Stimulated activated CD4-positive, alpha-beta T cell treated with anti-CD3 and anti-CD28 coated beads, Interleukin-15, amount 100 ng/mL, for 1 hour (primary cell): ENCODE measurements around the gene DPYSL4.
"Not testable (repeated sequence)": the region's sequence is repeated elsewhere in the genome, so short reads cannot be mapped to it uniquely, and the experiment has no call there.

ENCODE experiments used
- DNase-seq, 2 donors: peaks; one replicate each; pipeline ENCODE4 v3.0.0-alpha.2; 2020; ENCODE audit warnings: low read depth in 1 of 2, low spot score in 1 of 2

DPYSL4 gene

DNA sequence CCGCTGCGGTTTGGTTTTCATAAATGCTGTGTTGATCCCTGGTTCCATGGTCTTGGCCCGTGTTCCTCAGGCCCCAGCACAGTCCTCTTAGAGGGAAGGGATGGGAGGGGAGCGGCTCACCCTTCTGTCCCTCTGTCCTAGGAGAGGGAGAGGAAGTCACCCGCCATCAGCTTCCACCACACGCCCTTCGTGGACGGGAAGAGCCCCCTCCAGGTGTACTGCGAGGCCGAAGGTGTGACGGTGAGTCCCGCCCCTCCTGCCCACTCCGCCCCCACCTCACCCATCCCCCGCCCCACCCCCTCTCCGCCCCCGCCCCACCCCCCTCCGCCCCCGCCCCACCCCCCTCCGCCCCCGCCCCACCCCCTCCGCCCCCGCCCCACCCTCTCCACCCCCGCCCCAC, 37.5 kb upstream of the DPYSL4 start:
- no peak for DNase-seq

DNA sequence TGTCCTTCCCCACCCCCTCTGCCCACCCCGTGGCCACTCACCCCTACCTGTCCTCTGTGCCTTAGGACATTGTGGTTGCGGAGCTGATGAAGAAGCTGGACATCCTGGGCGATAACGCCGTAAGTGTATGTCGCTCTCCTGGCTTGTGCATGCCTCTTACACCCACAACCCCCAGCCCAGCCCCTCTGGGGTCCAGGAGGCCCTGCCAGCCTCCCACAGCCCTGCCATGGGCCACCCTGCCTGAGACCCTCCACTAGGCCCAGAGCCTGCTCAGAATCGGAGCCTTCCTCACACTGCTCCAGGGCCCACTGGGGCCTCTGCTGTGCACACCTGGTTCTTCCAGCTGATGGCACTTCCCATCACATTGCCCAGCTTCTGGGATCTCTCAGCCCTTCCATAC, 36.8 kb upstream of the DPYSL4 start:
- no peak for DNase-seq

DNA sequence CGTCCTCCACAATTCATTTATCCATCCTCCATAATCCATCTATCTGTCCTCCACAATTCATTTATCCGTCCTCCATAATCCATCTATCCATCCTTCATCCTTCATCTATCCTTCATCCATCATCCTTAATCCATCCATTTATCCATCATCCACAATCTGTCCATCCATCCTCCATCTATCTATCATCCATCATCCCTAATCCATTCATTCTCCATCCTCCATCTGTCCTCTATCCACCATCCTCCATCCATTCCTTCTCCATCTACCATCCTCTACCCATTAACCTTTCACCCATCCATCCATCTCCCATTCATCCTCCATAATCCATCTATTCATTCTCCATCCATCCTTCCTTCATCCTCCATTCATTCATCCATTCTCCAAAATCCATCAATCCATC, 36.0 kb upstream of the DPYSL4 start:
- DNase-seq, result no peak

DNA sequence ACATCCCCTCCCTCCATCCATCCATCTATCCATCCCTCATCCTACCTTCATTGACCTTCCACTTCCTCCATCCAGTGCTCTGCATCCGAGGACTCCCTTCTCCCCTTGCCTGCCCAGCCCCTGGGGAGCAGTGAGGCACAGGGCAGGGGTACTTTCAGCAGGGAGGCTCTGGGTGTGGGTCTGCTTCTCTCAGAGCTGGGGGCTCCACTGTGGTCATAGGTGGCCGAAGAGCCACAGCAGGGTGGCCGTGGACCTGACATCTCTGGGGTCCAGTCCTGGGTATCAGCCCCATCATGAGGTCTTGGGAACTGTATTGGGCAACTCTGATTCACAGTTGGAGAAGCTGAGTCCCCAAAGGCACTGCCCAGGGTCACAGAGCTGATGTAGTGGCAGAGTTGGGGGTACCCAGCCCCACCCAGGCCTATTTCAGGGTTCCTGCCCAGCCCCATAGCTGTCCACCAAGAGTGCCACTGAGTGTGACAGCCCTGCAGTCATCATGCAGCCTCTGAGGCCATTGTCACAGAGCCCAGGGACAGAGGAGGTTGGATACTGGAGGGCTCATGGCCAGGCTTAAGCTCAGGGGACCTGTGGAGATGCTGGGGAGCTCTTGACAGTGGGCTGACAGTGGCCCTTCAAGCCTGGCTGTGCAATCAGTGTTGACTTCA, 35.3 kb upstream of the DPYSL4 start:
- DNase-seq, result no peak

DNA sequence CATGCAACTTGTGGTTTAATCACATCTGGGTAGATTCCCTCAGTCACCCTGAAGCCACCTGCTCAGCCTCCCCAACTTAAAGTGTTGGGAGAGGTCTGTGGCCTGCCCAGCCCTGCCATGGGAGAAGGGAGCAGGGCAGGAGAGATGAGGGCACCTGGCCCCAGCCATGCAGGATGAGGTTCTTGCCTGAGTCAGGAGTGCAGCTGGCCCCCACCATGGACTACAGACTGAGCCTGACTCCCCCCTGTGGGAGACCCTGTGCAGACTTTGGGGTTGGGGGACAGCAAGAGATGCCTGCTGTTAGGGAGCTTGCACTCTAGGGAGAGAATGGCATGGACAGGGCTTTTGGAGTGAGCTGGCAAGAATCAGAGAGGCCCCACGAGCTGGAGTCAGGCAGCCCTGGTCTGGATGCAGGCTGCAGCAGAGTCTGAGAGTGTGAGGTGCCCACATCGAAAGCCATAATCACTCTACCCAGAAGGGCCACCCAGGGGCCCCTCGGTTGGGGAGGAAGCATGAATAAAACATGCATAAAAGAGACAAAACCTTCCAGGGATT, 34.7 kb upstream of the DPYSL4 start:
- DNase-seq, result no peak

DNA sequence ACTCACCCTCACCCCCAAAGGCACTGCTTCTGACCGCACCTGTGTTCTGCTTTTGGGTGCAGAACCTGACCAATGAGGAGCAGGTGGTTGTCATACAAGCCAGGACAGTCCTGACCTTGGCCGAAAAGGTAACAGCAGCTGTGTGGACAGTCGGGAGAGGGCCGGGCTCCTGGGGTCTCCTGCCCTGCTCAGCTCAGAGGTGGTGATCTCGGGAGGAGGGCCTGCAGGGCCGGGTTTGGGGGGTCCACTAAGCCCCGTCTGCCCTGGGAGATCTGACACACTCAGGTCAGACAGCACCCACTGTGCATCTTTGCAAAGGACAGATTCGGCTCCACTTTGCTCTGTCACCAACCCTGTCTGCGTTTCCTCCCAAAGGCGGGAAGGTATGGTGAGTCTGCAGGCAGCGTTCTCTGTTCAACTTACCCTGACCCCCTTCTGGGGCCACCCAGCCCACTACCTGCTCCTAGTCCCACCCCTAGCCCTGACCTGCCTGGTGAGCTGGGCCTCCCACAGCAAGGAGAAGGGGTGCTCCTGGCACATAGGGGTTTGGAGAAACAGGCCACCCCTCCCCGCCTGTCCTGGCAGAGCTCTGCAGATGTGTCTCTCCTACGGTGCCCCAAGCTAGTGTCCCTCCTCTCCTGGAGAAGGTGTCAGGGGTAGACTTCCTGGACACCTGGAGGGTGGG, 33.7 kb upstream of the DPYSL4 start:
- DNase-seq, result no peak

DNA sequence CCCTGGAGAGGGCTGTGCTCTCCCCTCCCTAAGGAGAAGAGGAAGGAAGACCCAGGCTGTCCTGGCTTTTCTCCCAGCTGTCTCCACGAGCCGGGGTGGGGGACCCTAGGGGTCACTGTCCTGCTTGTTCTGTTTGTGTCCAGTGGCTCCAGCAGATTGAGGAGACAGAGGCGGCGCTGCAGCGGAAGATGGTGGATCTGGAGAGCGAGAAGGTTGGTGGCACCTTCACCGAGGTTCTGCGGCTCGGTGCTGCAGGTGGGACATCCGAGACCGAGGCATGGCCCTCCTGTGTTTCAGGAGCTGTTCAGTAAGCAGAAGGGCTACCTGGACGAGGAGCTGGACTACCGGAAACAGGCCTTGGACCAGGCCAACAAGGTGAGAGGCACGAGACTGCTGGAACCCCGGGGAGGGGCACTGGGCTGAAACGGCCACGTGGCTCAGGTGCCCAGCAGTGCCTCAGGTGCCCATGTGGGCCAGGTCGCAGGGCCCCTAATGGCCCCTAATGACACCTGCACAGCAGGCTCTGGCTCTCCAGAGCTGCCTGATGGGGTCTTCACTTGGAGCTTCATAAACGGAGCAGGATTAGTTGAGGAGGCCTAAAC, 33.0 kb upstream of the DPYSL4 start:
- no peak for DNase-seq

DNA sequence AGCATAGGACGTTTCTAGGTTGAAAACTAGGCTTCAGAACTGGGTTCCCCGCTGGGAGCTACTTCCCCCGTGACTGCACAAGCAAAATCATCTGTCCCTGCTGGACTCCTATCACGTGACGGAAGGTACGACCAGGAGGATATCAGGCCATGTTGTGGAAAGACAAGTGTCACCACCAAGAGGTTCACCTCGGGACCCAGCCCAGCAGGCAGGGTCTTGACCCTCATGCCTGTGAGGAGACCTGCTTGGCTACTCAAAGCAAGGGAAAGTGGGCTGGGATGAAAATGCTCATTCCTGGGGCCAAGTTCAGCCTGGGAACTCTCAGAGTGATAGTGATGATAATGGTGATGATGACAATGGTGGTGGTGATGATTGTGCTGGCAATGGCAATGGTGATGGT, 32.3 kb upstream of the DPYSL4 start:
- DNase-seq, result no peak

DNA sequence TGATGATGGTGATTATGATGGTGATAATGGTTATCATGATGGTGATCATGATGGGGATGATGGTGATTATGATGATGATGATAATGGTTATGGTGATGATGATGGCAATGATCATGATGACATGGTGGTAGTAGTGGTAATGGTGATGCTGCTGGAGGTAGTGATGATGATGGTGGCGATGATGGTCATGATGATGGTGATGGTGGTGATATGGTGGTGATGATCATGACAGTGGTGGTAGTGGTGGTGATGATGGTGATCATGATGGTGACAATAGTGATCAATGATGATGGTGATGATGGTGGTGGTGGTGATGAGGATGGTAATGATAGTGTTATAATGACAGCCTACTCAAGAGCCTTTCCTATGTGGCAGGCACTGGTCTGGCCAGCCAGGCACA, 31.8 kb upstream of the DPYSL4 start:
- DNase-seq, result no peak

DNA sequence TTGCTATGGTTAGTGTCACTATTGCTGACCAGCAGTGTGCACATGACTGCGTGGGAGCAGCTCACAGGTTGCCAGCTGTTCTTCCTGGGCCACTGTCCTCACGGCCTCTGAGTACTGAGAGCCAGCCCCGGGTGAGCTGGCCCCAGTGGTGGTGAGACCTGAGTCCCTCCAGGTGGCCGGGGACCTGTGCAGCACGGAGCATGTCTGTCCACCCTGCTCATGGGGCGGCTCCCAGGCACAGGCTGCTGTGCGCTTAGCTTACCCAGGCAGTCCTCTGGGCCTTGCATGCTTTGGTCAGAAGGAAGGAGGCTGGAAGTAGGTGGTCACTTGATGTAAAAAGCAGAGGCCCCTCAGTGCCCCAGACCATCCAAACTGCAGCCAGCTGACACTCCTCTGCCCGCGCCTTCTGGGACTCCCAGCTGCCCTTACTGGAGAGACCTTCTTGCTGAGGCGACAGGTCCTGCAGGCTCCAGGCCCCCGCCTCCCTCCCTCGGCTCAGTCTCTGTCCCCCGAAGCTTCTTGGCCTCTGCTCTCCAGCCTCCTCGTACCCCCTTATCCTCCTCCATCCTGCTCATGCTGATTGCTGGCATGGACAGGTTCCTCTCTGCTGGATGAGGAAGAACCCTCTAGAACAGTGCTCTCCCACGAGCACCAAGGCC, 30.9 kb upstream of the DPYSL4 start:
- DNase-seq, result no peak

DNA sequence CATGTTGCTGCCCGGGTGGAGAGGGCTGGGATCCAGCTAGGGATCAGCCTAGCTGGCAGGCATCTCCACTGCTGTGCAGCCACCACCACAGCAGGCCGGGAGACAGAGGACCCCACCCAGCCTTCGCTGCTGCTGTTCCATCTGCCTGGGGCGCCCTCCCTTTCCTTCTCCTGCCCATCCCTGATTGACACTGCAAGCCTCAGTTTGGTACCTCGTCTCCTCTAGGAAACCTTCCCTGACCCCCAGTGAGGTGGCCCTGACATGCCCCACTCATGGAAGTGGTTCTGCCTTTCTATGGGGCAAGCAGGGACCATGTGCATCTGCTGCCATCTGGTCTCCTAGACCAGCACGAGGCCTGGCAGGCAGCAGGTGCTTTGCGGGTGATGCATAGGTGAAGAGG, 30.4 kb upstream of the DPYSL4 start:
- DNase-seq, result no peak

DNA sequence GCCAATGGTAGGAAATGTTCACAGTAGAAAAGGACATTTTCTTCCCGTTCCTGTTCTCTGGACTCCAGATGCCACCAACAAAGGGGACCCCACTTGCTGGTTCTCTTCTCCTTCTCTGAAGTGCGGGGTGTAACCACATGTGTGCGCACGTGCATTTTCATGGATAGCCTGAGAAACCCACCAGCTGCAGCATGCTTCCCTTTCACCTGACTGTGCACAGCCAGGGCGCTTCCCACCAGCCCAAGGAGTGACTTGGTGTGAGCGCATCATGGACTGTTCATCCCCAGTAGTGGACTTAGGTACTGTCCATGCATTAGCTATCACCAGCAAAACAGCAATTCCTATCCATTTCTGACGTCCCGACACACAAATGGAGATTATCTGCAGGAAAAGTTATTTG, 29.6 kb upstream of the DPYSL4 start:
- DNase-seq, result no peak

DNA sequence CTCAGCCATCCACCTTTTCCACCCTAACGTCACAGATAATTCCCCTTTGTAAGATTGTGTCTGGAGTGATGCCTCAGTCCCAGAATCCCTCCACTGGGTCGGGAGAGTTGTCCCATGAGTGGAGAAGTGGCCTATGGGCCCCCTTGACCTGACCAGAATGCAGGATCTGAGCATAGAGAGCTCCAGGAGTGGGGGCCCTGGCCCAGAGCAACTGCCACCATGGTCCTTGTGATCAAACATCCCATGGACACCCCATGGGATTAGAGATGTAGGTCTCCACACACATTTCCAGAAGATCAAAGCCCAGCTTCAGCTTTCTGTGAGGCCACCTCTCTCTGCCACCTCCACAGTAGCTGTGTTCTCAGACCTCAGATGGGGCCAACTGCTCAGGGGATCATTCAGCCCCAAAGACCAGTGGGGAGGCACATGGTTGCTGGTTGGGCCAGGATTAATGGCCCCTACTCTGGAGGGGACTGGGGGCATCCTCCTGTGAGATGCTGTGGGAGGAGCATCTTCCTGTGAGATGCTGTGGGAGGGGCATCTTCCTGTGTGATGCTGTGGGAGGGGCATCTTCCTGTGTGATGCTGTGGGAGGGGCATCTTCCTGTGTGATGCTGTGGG, 28.5 kb upstream of the DPYSL4 start:
- no peak for DNase-seq

DNA sequence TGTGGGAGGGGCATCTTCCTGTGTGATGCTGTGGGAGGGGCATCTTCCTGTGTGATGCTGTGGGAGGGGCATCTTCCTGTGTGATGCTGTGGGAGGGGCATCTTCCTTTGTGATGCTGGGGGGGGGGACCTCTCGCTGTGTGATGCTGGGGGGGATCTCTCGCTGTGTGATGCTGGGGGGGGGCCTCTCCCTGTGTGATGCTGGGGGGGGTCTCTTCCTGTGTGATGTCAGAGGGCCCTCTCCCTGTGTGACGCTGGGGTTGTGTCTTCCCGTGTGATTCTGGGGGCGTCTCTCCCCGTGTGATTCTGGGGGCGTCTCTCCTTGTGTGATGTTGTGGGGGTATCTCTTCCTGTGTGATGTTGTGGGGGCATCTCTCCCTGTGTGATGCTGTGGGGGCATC, 27.9 kb upstream of the DPYSL4 start:
- DNase-seq, result no peak

DNA sequence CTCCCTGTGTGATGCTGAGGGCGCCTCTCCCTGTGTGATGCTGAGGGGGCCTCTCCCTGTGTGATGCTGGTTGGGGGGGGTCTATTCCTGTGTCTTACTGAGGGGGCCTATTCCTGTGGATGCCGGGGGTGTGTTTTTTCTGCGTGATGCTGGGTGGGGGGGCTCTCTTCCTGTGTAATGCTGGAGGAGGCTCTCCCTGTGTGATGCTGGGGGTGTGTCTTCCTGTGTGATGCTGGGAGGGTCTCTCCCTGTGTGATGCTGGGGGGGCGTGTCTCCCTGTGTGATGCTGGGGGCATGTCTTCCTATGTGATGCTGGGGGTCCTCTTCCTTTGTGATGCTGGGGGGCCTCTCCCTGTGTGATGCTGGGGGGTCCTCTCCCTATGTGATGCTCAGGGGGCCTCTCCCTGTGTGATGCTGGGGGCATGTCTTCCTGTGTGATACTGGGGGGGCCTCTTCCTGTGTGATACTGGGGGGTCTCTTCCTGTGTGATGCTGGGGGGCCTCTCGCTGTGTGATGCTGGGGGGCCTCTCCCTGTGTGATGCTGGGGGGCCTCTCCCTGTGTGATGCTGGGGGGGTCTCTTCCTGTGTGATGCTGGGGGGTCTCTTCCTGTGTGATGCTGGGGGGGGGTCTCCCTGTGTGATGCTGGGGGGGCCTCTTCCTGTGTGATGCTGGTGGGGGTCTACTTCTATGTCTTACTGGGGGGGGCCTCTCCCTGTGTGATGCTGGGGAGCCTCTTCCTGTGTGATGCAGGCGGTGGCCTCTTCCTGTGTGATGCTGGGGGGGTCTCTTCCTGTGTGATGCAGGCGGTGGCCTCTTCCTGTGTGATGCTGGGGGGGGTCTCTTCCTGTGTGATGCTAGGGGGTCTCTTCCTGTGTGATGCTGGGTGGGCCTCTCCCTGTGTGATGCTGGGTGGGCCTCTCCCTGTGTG, 27.2 kb upstream of the DPYSL4 start:
- DNase-seq, result not testable (repeated sequence)

DNA sequence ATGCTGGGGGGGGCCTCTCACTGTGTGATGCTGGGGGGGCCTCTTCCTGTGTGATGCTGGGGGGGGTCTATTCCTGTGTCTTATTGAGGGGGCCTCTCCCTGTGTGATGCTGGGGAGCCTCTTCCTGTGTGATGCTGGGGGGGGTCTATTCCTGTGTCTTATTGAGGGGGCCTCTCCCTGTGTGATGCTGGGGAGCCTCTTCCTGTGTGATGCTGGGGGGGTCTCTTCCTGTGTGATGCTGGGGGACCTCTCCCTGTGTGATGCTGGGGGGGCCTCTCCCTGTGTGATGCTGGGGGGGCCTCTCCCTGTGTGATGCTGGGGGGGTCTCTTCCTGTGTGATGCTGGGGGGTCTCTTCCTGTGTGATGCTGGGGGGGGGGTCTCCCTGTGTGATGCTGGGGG, 26.5 kb upstream of the DPYSL4 start:
- not testable (repeated sequence) for DNase-seq

DNA sequence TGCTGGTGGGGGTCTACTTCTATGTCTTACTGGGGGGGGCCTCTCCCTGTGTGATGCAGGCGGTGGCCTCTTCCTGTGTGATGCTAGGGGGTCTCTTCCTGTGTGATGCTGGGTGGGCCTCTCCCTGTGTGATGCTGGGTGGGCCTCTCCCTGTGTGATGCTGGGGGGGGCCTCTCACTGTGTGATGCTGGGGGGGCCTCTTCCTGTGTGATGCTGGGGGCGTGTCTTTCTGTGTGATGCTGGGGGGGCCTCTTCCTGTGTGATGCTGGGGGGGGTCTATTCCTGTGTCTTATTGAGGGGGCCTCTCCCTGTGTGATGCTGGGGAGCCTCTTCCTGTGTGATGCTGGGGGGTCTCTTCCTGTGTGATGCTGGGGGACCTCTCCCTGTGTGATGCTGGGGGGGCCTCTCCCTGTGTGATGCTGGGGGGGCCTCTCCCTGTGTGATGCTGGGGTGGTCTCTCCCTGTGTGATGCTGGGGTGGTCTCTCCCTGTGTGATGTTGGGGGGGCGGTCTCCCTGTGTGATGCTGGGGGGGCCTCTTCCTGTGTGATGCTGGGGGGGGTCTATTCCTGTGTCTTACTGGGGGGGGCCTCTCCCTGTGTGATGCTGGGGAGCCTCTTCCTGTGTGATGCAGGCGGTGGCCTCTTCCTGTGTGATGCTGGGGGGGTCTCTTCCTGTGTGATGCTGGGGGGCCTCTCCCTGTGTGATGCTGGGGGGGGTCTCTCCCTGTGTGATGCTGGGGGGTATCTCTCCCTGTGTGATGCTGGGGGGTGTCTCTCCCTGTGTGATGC, 25.7 kb upstream of the DPYSL4 start:
- not testable (repeated sequence) for DNase-seq

DNA sequence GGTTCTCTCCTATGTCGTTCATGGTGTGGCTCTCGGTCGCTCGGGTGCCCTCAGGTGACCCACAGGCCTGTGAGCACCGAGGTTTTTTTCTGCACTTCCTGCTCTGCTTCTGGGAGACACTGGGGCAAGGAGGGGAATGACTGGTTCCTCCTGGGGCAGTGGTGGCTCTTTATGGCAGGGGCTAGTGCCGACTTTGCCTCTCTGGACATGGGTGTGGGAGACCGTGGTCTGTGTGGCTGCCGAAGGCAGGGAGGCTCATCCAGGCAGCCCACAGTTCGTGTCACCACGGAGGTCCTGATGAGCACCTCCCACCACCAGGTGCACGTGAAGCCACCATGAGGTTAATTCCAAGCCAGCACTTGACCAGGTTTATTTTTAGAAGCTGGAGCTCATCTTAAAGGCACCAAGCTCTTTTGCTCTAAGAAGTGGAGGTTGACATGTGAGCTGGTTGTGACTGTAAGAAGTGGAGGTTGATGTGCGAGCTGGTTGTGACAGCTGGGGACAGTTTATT, 24.7 kb upstream of the DPYSL4 start:
- DNase-seq, result no peak

DNA sequence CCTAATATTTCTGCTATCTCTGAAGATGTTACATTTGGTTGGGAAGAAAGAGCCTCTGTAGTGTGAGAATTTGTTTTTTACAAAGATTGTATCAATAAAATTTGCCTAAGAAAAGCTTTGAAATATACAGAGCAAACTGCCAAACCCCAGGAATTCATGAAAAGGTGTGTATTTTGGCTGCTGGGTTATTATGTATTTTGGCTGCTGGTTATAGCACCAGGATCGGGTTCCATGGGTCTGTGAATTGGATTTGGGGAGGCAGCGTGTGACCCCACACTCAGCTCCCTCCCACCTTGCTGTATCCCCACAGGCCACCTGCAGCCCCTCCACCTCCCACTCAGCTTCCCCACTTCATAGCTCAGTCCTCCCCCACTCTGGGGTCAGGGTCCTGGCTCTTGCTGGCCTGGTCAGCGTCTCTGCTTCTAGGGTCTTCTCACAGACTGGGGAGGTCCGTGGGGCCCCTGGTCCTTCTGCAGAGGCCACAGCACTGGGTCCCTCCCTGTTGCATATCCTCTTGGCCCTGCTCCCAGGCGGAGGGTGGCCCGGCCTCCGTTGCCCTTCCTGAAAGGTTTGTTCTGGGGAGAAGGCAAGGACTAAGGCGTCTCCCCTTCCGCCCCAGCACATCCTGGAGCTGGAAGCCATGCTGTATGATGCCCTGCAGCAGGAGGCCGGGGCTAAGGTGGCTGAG, 24.0 kb upstream of the DPYSL4 start:
- DNase-seq, result no peak
